ENCODE data around the gene NUDT6. TPM values are rescaled to one million over a fixed set of nuclear protein-coding genes. Genes with fewer than 3 reads are reported as not detected.
"Not testable (repeated sequence)": the region's sequence is repeated elsewhere in the genome, so short reads cannot be mapped to it uniquely, and the experiment has no call there.

NUDT6 gene
- total and polyA plus RNA-seq, 7 donors = 3.3 to 7.6 (median 4.0) TPM

DNA sequence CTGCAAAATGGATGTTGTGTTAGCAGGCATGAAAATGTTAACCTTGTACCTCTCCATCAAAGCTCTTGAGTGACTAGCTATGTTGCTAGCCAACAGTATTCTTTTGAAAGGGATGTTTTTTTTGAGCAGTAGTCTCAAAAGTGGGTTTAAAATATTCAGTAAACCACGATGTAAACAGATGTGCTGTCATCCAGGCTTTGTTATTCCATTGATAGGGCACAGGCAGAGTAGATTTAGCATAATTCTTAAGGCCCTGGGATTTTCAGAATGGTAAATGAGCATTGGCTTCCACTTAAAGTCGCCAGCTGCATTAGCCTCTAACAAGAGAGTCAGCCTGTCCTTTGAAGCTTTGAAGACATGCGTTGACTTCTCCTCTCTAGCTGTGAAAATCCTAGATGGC, 77.3 kb downstream of the NUDT6 start:
- no peak for ATAC-seq
- no peak for TF ChIP-seq CTCF (IDR thresholded peaks at IDR 0.05)
- WGBS, 3 donors = 88 to 94% (median 92%) methylated on average over 3 of the region's 3 CpGs
- intact Hi-C loops (cut with DNase I) = no loop called here
- H3K27ac ChIP-seq = no peak overlapping the region
- no peaks in the 10 kb centered on the region for H3K27me3 ChIP-seq (ENCODE audit: insufficient read depth in 3 of 3, low read length in 2 of 3)
- H3K9me3 ChIP-seq = no peaks in the 10 kb centered on the region
- no peak for DNase-seq
- no peak overlapping the region for H3K4me3 ChIP-seq
- no peaks in the 10 kb centered on the region for H3K36me3 ChIP-seq (ENCODE audit: insufficient read depth in 1 of 2, low read depth in 1 of 2)
- no peaks in the 10 kb centered on the region for H3K4me1 ChIP-seq

- WGBS, 3 donors = 95 to 100% (median 100%) methylated on average over 1 of the region's 1 CpG
- H3K9me3 ChIP-seq; ATAC-seq; H3K36me3 ChIP-seq (ENCODE audit: insufficient read depth in 1 of 2, low read depth in 1 of 2); intact Hi-C loops (cut with DNase I); H3K27ac ChIP-seq; H3K4me1 ChIP-seq; DNase-seq; H3K27me3 ChIP-seq (ENCODE audit: insufficient read depth in 3 of 3, low read length in 2 of 3); H3K4me3 ChIP-seq: not testable (repeated sequence)
Observed at GRCh38 chr4:122844391-122844790, 78.0 kb downstream of the NUDT6 start.

GRCh38 chr4:122842984-122843531, 79.3 kb downstream of the NUDT6 start:
- no peak overlapping the region for H3K27ac ChIP-seq
- no peak for DNase-seq

More at GRCh38 chr4:122842984-122843531, 79.3 kb downstream of the NUDT6 start:
- intact Hi-C loops (cut with DNase I) = no loop called here
- no peaks in the 10 kb centered on the region for H3K4me1 ChIP-seq
- 40 to 51% (median 49%) methylated on average over 4 of the region's 4 CpGs for WGBS, 3 donors
- H3K4me3 ChIP-seq = no peak overlapping the region
- H3K36me3 ChIP-seq (ENCODE audit: insufficient read depth in 1 of 2, low read depth in 1 of 2) = no peaks in the 10 kb centered on the region
- no peak for TF ChIP-seq CTCF (IDR thresholded peaks at IDR 0.05)
- no peak for ATAC-seq
- H3K27me3 ChIP-seq (ENCODE audit: insufficient read depth in 3 of 3, low read length in 2 of 3) = no peaks in the 10 kb centered on the region
- no peaks in the 10 kb centered on the region for H3K9me3 ChIP-seq

Other genes starting within 250 kb of the NUDT6 start
- 1 to 10 TPM in 3 of 4 donors, under 1 TPM in 1; 0.54 to 1.6 (median 1.1) TPM for gene BBS12, start 189.9 kb downstream of the NUDT6 start, total RNA-seq
- 1 to 10 TPM in 1 of 3 donors, under 1 TPM in 2; 0.76 to 5.4 (median 0.87) TPM for gene BBS12, start 189.9 kb downstream of the NUDT6 start, polyA plus RNA-seq
- gene FGF2, start 95.8 kb downstream of the NUDT6 start, total RNA-seq = 1 to 10 TPM; 2.0 to 3.7 (median 2.9) TPM
- 1 to 10 TPM in 1 of 3 donors, under 1 TPM in 2; 0.86 to 1.3 (median 0.94) TPM for gene FGF2, start 95.8 kb downstream of the NUDT6 start, polyA plus RNA-seq

Data from psoas muscle (tissue), 8 donors.